ENCODE data around the gene LRRN2. TPM values are rescaled to one million over a fixed set of nuclear protein-coding genes. Genes with fewer than 3 reads are reported as not detected.

LRRN2 gene
- total and polyA plus RNA-seq, 2 experiments from 2014 or later, result 3.7 to 4.9 TPM

GRCh38 chr1:204702552-204703267, 17.2 kb upstream of the LRRN2 start:
- no peaks in the 10 kb centered on the region for H3K36me3 ChIP-seq
- H3K4me1 ChIP-seq (ENCODE audit: low read depth), result no peaks in the 10 kb centered on the region
- no peak overlapping the region for H3K4me3 ChIP-seq
- H3K27ac ChIP-seq, result no peak overlapping the region
- no peak for DNase-seq (ENCODE audit: low read depth in 1 of 2, low spot score in 1 of 2)
- TF ChIP-seq CTCF (IDR thresholded peaks at IDR 0.05; ENCODE audit: low read depth, low read length), result no peak
- no peaks in the 10 kb centered on the region for H3K9me3 ChIP-seq (ENCODE audit: low read depth)
- H3K27me3 ChIP-seq, result no peaks in the 10 kb centered on the region

- TF ChIP-seq CTCF (IDR thresholded peaks at IDR 0.05; ENCODE audit: low read depth, low read length), result no peak
- H3K9me3 ChIP-seq (ENCODE audit: low read depth), result no peaks in the 10 kb centered on the region
- H3K36me3 ChIP-seq, result no peaks in the 10 kb centered on the region
- H3K4me1 ChIP-seq (ENCODE audit: low read depth), result no peaks in the 10 kb centered on the region
- H3K27me3 ChIP-seq, result no peaks in the 10 kb centered on the region
- H3K27ac ChIP-seq, result no peak overlapping the region
- DNase-seq (ENCODE audit: low read depth in 1 of 2, low spot score in 1 of 2), result no peak
- H3K4me3 ChIP-seq, result no peak overlapping the region
These were observed 15.7 kb upstream of the LRRN2 start for GRCh38 chr1:204701229-204701628.

GRCh38 chr1:204697893-204698292, 12.4 kb upstream of the LRRN2 start:
- no peak overlapping the region for H3K27ac ChIP-seq
- H3K9me3 ChIP-seq (ENCODE audit: low read depth), result no peaks in the 10 kb centered on the region
- H3K4me1 ChIP-seq (ENCODE audit: low read depth), result no peaks in the 10 kb centered on the region
- H3K36me3 ChIP-seq, result no peaks in the 10 kb centered on the region
- H3K4me3 ChIP-seq, result no peak overlapping the region
- H3K27me3 ChIP-seq, result no peaks in the 10 kb centered on the region
- DNase-seq (ENCODE audit: low read depth in 1 of 2, low spot score in 1 of 2), result no peak
- no peak for TF ChIP-seq CTCF (IDR thresholded peaks at IDR 0.05; ENCODE audit: low read depth, low read length)

- Histone ChIP-seq H3K27me3 (no peaks in the 10 kb centered on the region), H3K36me3 (no peaks in the 10 kb centered on the region), H3K27ac (no peak overlapping the region), H3K9me3 (ENCODE audit: low read depth) (no peaks in the 10 kb centered on the region), H3K4me1 (ENCODE audit: low read depth) (no peaks in the 10 kb centered on the region), H3K4me3 (no peak overlapping the region)
- no peak for TF ChIP-seq CTCF (IDR thresholded peaks at IDR 0.05; ENCODE audit: low read depth, low read length)
- no peak for DNase-seq (ENCODE audit: low read depth in 1 of 2, low spot score in 1 of 2)
These were observed 11.1 kb upstream of the LRRN2 start for GRCh38 chr1:204696606-204697005.

- Histone ChIP-seq H3K27ac (no peak overlapping the region), H3K9me3 (ENCODE audit: low read depth) (no peaks in the 10 kb centered on the region), H3K4me1 (ENCODE audit: low read depth) (no peaks in the 10 kb centered on the region), H3K27me3 (no peaks in the 10 kb centered on the region), H3K4me3 (no peak overlapping the region), H3K36me3 (no peaks in the 10 kb centered on the region)
- no peak for TF ChIP-seq CTCF (IDR thresholded peaks at IDR 0.05; ENCODE audit: low read depth, low read length)
- DNase-seq (ENCODE audit: low read depth in 1 of 2, low spot score in 1 of 2), result no peak
These were observed 10.2 kb upstream of the LRRN2 start for GRCh38 chr1:204695692-204696091.

Measured in cardiac muscle cell (in vitro differentiated cells and primary cell).